GM12873 (cell line): Measurements from ENCODE around the gene NR1H4.

ENCODE experiments used
- CTCF ChIP-seq: IDR thresholded peaks from 2 replicates; pipeline ENCODE4 v1.5.1; 2012; ENCODE audit warnings: low read depth, mild to moderate bottlenecking, moderate library complexity, low read length, control low read depth; ENCODE audit not compliant: insufficient read depth; ENCODE audit errors: missing control alignments

Gene NR1H4

DNA sequence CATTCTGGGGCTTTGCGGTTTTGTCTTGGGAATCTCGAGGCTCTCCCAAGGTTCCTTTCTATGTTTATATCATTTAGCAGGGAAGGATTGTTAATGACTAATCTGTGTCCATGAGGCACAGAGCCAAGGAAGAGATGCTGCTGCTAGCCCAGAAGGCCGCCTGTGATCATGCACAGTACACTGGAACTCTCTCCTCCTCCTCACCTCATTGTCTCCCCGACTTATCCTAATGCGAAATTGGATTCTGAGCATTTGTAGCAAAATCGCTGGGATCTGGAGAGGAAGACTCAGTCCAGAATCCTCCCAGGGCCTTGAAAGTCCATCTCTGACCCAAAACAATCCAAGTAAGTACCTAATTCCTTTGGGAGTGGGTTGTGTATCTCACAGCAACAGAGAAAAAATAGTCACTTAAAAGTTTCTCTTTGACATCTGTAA, at the start of gene NR1H4:
TSS of gene NR1H4 (plus strand) at position 151 of the 435 bp plus-strand sequence. CDS start 19,458 bp downstream, outside the sequence.
- TF ChIP-seq CTCF, result no peak

DNA sequence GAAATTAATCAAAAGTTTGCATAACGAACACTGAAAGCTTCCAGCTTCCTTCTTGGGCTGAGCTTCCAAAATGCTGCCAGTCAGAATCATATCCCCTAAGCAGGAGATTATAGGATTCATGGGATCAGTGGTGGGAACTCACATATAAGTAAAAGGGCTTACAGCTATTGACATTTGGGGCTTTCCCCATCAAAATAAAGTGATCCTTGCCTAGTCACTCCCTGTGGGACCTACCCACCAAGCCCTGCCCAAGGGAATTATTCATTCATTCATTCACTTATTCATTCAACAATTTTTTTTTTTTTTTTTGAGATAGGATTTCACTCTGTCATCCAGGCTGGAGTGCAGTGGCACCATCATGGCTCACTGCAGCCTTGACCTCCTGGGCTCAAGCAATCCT, 47.5 kb upstream of the NR1H4 start:
- TF ChIP-seq CTCF, result no peak

GRCh38 chr12:100427078-100427477, 46.6 kb upstream of the NR1H4 start:
- TF ChIP-seq CTCF, result no peak

- no peak for TF ChIP-seq CTCF
These were observed 40.0 kb upstream of the NR1H4 start for GRCh38 chr12:100433701-100434100.

GRCh38 chr12:100434177-100434576, 39.5 kb upstream of the NR1H4 start:
- TF ChIP-seq CTCF, result no peak

DNA sequence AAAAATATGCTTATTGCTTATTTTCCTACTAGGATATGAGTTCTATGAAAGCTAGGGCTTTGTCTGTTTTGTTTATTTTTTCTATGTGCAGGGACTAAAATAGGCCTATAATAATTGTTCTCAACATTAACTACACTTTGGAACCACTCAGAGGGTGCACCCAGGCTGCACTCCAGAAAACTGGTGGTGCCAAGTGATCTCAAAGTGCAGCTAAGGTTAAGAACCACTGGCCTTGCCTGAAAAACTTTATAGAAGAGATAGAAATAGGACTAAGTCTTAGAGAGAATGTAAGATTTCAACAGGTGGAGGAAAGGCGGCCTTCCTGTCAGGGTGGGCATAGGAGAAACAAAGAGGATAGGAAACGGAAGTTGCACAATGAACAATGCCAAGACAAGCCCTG, 37.7 kb upstream of the NR1H4 start:
- TF ChIP-seq CTCF, result no peak

DNA sequence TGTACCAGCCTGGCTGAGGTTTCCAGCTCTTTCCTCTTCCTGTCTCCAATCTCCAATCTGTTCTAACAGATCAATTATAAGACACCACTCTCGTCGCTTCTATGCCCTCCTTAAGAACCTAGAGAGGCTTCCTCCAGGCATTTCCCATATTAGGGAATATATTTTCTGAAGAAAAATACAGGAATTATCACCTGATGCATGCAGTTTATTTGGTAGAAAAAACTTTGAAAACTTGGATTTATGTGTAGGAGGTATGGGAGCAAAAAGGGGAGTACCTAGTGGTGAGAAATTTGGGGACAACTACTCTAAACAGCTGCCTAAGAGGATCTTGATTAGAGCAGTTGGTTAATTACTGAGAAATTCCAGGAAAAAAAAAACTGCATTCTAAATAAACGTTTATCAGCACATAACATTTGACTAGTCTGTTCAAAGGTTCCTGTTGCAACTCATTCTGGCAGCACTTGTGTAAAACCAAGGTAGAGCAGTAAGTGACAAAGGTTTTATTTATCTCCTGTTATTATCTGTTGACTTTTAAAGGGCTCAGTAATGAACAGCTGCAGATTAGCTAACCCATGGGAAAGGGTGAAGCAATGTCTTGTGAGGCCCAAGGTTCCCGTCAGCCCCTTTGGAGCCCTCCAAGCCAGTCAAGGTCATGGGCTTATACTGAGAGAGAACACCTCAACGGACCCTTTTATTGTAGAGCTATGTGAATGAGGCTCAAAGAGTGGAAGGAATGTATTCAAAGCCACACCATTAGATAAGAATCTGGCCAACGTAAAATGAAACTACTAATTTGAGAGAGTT, 36.4 kb upstream of the NR1H4 start:
- TF ChIP-seq CTCF, result no peak
